GM21367 (cell line): Measurements from ENCODE around the gene TNFRSF14.

Experiments used
- ATAC-seq: cut with Tn5 transposase; IDR thresholded peaks from one replicate; pipeline ENCODE4 v1.9.1; 2021; ENCODE audit not compliant: unreplicated experiment

TNFRSF14 gene

DNA sequence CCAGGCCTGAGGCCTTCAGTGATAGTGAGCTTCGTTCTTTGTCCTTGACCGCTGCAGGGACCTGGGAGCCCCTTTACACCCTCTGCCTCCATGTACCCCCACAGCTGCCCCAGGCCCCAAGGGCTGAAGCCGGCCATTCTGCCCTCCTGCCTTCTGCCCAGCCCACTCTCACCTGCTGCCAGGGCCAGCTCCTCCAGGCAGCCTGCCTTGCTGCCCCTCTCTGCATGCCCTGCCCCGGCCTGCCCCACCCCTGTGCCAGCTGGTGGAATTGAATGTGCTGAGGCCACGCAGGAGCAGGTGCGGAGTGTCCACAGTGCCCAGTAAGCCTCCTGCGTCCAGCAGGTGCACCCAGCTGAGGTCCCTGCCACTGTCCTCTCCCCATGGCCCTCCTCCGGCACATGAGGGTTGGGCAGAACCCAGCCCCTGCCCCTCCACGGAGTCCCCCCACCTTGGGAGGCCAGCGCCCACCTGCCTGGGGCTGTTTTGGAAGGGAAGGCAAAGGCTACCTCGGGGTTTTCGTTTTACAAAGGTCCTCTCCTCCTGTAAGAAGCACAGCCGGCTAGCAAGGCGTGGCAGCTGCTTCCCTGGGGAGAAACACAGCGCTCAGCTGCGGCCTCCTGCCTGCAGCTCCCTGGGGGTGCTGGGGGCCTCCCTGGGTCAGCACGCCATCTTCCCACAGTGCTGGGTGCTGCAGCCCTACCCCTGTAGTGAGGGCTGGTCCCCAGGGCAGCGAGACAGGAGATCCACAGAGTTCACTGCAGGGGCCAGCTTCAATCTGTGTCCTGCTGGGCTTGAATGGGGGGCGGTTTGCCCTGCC is 55.7 kb downstream of the TNFRSF14 start:
- no peak for ATAC-seq

DNA sequence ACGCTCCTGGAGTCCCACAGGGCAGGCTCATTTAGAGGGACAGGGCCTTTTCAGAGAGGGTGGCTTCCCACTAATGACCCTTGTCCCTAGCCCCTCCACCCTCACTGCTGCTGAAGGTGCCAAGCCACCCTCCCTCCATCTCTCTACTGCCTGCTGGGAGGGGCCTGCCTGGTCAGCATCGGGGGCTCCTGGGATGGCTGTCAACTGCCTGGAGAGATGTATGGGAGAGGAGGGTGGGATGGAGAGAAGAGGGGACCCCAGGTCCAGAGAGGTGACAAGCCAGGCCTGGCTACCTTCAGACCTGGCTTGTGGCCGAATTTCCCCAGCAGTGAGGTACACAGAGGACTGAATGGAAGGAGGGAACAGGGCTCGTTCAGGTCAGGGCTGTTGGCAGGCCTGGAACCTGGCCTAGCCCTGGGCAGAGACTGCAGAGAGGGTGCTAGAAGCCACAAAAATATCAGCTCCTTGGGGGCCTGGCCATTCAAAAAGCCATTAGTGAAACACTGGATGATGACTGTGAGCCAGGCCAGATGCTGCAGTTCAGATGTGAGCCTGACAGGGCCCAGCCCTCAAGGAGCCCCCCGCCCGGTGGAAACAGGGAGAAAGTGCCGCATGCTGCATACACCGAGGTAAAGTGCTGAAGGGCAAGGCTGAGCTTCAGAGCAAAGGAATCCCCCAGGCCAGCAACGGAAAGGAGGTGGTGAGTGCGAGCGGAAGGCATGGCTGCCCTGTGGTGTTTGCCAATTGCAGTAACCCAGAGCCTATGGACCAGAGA is 56.6 kb downstream of the TNFRSF14 start:
- ATAC-seq, result no peak
